8988T (cell line): ENCODE data around the gene KCNK4.
A peak's percentile ranks its signal among the peaks of the same experiment; 100 is the strongest.
"Not testable (repeated sequence)": the region's sequence is repeated elsewhere in the genome, so short reads cannot be mapped to it uniquely, and the experiment has no call there.

Experiments used
- DNase-seq: peaks from one replicate; pipeline ENCODE4 v3.0.0; 2011

Gene KCNK4

GRCh38 chr11:64313491-64314145, 22.5 kb downstream of the KCNK4 start:
- DNase-seq: no peak

DNA sequence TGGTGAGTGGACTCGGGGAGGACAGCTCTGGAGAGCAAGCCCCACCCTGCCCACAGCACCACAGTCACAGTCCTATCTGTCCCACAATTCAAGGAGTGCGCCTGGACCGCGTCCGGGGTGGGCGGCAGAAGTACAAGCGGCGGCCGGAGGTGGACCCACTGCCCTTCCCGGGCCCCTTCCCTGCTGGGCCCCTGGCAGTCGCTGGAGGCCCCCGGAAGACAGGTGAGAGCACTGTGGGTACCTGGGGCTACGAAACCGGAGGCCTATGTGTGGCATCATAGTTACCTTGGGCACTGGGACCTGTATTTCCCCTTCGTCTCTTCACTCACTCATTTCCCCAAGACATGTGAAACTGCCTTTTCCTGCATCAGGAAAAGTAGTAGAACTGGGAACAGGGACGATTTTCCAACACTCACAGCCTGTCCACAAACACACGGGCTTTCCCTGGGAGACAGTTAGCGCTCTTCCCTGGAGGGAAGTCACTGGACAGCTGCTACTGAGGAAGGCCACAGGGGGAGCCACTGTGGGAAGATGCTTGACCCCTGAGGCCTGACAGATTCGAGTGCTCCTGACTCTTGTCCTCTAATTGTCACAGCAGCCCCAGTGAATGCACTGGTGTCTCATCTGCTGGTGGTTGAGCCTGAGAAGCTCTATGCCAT, 23.2 kb downstream of the KCNK4 start:
- DNase-seq: no peak

- no peak for DNase-seq
Observed at GRCh38 chr11:64314805-64315561, 23.9 kb downstream of the KCNK4 start.

DNA sequence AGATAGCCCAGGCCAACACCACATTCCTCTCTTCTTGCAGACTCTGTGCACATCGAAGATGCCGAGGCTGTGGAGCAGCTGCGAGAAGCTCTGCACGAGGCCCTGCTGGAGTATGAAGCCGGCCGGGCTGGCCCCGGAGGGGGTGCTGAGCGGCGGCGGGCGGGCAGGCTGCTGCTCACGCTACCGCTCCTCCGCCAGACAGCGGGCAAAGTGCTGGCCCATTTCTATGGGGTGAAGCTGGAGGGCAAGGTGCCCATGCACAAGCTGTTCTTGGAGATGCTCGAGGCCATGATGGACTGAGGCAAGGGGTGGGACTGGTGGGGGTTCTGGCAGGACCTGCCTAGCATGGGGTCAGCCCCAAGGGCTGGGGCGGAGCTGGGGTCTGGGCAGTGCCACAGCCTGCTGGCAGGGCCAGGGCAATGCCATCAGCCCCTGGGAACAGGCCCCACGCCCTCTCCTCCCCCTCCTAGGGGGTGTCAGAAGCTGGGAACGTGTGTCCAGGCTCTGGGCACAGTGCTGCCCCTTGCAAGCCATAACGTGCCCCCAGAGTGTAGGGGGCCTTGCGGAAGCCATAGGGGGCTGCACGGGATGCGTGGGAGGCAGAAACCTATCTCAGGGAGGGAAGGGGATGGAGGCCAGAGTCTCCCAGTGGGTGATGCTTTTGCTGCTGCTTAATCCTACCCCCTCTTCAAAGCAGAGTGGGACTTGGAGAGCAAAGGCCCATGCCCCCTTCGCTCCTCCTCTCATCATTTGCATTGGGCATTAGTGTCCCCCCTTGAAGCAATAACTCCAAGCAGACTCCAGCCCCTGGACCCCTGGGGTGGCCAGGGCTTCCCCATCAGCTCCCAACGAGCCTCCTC, 24.8 kb downstream of the KCNK4 start:
- not testable (repeated sequence) for DNase-seq

- DNase-seq: no peak
Observed at GRCh38 chr11:64316672-64317324, 25.7 kb downstream of the KCNK4 start.

DNA sequence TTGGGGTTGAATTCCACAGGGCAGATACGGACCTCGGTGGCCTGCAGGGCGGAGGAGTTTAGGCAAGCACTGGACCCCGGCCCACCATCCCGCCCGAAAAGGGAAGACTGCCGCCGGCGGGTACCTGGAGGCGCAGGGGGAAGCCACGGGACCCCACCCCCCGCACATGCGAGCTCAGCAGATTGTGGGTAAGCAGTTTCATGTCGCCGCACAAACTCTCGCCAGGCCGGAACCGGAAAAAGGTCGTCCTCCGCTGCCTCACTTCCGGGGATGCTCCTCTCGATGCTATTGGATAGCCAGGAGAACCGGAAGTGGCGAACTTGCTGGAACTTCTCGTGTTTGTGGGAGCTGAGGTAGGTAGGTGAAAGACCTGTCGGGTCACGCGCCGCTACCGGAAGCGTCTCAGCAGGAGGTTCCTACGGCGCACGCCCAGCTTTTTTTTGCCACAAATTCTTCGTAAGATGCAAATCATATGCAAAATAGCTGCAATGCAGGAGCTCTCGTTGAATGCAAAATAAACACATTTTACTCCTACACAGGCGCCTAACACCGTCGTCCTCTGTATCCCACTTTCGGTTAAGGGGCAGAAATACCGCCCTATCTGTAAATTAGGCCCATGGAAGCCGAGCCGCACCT, 26.3 kb downstream of the KCNK4 start, which contains the start of gene TRMT112:
Gene TRMT112 (minus strand): TSS at position 235 of the 636 bp plus-strand sequence. CDS start 33 bp downstream, at position 202.
- DNase-seq: peak; percentile 82

DNA sequence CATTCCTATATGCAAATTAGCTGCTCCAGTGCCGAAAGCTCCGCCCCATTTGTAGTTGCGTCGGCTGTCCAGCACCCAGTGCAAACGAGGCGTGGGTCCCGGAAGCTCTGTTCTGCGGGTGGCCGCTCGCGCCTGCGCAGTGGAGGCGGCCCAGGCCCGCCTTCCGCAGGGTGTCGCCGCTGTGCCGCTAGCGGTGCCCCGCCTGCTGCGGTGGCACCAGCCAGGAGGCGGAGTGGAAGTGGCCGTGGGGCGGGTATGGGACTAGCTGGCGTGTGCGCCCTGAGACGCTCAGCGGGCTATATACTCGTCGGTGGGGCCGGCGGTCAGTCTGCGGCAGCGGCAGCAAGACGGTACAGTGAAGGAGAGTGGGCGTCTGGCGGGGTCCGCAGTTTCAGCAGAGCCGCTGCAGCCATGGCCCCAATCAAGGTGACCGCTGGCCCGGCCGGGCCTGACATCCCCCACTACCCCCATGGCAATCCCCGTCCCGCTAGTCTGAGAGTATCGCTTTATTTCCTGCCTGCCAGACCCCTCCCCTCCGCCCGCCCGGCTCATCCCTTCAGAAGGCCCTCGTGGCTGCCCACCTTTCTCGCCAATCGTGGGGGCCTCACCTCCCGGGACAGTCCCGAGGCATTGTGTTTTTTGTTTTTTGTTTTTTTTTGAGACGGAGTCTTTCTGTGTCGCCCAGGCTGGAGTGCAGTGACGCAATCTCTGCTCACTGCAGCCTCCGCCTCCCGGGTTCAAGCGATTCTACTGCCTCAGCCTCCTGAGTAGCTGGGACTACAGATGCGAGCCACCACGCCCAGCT, 27.1 kb downstream of the KCNK4 start, which contains the start of gene PRDX5:
Gene PRDX5 (plus strand): TSS at position 161 of the 805 bp plus-strand sequence. CDS start 95 bp downstream, at position 256.
- peak; percentile 95 for DNase-seq

DNA sequence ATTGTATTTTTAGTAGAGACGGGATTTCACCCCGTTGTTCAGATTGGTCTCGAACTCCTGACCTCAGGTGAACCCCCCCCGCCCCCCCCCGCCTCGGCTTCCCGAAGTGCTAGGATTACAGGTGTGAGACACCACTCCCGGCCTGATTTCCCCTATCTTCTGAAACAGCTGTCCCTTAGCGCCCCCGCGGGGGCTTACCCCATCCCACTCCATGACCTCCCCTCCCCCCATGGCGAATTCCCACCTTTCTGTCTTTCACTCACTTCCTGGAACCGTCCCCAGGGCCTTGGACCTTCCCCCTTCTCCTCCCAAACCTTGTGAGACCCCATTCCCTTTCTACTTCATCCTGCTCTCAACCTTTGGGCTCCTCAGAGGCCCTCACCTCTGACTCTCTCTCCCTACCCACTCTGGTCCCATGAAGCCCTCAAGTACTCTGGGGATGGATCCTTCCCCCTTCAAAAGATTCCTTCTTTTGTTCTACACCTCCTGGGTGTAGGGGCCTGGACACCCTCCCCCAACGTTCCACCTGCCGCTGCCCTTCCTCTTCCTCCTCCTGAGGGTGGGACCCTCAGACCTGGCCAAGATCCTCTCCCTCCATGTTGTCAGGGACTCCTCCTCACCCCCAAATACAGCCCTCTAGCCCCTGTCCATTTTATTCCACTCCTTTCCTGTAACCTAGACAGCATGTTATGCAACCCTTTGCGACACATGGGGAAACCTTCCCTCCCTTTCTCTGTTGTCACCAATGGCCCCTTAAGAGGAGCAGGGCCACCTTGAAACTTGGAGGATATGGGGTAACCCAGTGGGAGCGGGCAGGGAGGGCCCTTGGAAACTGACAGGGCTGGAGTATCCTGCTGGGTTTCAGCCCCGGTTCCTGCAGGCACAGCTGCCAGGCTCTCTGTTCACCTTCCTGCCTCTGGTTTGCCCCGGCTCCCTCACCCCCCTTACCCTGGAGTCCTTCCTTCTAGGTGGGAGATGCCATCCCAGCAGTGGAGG, 28.0 kb downstream of the KCNK4 start:
- no peak for DNase-seq

DNA sequence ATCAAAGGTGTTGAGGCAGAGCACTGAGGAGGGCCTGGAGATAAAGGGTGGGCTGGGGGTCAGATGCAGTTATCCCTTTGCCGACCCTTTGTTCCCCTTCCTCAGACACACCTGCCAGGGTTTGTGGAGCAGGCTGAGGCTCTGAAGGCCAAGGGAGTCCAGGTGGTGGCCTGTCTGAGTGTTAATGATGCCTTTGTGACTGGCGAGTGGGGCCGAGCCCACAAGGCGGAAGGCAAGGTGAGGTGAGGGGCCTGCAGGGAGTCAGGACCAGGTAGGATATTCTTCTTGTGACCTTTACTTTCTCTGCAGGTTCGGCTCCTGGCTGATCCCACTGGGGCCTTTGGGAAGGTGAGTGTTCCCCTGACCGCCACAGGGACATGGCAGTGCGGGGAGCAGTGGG, 29.5 kb downstream of the KCNK4 start:
- no peak for DNase-seq

DNA sequence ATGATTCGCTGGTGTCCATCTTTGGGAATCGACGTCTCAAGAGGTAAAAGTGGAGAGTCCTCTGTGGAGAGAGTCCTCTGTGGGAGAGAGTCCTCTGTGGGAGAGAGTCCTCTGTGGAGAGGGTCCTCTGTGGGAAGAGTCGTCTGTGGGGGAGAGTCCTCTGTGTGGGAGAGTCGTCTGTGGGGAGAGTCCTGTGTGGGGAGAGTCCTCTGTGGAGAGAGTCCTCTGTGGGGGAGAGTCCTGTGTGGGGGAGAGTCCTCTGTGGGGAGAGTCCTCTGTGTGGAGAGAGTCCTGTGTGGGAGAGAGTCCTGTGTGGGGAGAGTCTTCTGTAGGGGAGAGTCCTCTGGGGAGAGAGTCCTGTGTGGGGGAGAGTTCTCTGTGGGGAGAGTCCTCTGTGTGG, 29.9 kb downstream of the KCNK4 start:
- no peak for DNase-seq

GRCh38 chr11:64321533-64321932, 30.4 kb downstream of the KCNK4 start:
- DNase-seq: no peak

DNA sequence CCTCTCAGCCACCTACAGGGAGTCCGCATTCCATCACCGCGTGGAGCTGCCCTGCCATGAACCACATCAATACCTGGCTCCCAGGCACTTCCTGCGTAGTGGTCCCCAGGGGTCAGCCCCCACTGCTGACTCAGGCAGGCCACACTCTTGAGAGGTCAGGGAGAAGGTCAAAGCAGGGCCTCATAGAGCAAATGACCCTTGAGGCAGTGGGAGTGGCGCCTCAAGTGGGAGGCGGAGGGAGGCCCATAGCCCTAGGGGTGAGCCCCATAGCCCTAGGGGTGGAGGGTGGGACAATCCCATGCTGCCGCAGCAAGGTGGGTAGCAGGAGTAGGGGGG, 31.8 kb downstream of the KCNK4 start:
- DNase-seq: no peak

- no peak for DNase-seq
Observed at GRCh38 chr11:64323373-64323772, 32.3 kb downstream of the KCNK4 start.

DNA sequence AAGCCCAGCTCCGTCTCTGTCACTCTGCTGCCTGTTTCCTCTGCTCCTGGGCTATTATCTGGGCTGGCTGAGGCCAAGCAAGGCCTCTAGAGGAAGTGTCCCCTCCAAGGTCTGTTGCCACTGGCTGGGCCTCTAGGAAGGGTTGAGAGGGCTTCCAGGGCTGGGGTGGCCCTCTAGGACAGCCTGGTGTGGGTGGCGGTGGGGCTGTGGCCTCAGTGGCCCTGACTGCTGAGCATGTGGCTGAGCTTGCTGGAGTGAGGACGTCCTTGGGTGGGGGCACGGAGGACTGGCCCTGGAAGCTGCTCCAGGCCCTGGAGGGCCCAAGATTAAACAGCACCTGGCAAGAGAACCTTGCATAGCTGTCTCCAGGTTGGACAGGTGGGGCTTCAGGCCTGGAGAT, 32.9 kb downstream of the KCNK4 start:
- not testable (repeated sequence) for DNase-seq

- no peak for DNase-seq
Observed at GRCh38 chr11:64324692-64325469, 33.8 kb downstream of the KCNK4 start.

DNA sequence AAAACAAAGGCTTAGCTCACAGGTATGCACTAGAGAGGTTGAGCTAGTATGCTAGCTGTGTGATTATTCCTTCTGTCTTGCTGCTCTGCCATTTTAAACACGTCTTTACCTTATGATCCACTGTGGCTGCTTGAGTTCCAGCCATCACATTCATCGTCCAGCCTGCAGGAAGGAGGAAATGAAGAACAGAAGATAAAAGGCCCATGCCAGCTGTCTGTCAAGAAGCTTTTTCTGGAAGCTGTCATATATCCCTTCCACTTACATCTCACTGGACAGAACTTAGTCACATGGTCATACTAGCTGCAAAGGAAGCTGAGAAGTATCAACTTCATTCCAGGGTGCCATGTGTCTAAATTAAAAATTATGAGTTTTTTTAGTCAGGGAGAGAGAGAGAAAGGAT, 36.3 kb downstream of the KCNK4 start:
- DNase-seq: no peak

GRCh38 chr11:64327993-64328392, 36.9 kb downstream of the KCNK4 start:
- DNase-seq: no peak

DNA sequence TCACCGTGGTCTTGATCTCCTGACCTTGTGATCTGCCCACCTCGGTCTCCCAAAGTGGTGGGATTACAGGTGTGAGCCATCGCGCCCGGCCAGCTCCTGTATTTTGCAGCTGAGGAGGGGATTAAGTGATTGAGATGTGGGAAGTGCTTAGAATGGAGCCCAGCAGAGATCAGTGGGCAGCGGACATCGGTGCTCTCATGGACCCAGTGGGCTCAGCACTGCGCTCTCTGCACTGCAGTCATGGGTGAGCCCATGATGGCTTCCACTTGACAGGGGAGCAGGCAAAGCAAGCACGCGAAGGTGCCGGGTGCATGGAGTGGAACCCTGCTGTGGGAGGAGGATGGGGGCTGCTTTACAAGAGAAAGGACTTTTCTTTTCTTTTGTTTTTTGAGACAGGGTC, 39.8 kb downstream of the KCNK4 start:
- DNase-seq: no peak
